Hepatocyte (in vitro differentiated cells): Measurements from ENCODE around the gene PLEKHG3.

Source experiments
- CTCF ChIP-seq: fragments of 200-600 bp; sonication (generic); IDR thresholded peaks from 2 replicates; pipeline ENCODE4 v1.5.1; 2016; ENCODE audit warnings: antibody characterized with exemption, mild to moderate bottlenecking; ENCODE audit not compliant: poor library complexity
- EZH2 ChIP-seq: fragments of 200-600 bp; sonication (generic); IDR thresholded peaks from 2 replicates; pipeline ENCODE4 v1.6.1; 2016; ENCODE audit warnings: antibody characterized with exemption, mild to moderate bottlenecking, borderline replicate concordance
- EZH2phosphoT487 ChIP-seq: fragments of 200-600 bp; sonication (generic); IDR thresholded peaks from one replicate; pipeline ENCODE4 v1.6.1; 2018; ENCODE audit warnings: antibody characterized with exemption, mild to moderate bottlenecking, low read depth, moderate library complexity; ENCODE audit not compliant: unreplicated experiment, severe bottlenecking

GRCh38 chr14:64692189-64692985 lies 11.8 kb upstream of the PLEKHG3 start:
- no peak for TF ChIP-seq CTCF
- TF ChIP-seq EZH2phosphoT487: no peak
- no peak for TF ChIP-seq EZH2
